Stimulated activated CD4-positive, alpha-beta T cell treated with anti-CD3 and anti-CD28 coated beads, Interleukin-1b, Interleukin-23, amount 100 ng/mL, for 1 hour (primary cell): Measurements from ENCODE around the gene BSN.
"Not testable (repeated sequence)": the region's sequence is repeated elsewhere in the genome, so short reads cannot be mapped to it uniquely, and the experiment has no call there.

Experiments
- DNase-seq, 2 donors: peaks; one replicate each; pipeline ENCODE4 v3.0.0-alpha.2; 2020; ENCODE audit warnings: low read depth in 2 of 2

BSN gene

DNA sequence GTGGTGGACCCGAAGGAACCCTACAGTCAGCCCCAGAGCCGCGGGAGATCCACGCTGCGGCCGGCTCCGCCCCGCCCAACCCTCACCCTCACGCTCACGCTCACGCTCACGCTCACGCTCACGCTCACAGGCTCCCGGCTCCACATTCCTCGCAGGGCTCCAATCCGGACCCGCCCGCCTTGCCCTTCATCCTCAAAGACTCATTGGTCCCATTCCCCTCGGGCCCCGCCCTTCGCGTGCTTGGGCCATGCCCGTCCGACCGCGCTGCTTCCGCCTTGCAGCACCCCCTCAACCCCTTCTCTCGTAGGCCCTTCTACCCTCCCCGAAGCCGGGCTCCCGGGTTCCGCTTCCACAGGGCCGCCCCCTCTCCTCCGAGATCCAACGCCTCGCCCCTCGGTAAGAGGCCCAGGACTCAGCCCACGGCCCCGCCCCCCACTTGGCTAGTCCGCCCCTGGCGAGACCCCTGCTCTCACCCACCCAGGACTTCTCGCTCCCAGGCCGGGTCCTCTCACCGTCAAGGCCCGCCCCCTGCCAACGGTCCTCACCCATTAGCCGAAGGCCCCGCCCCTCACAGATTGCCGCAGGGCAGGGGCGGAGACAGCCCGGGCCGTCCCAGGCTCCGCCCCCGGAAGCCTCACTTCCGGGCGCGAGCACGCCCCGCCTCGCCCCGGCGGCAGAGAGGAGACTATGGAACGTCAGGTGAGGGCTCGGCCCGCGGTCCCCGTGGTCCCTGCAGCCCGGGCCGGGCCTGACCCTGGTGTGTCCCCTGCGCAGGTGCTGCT is 119.6 kb downstream of the BSN start, which contains the start of gene APEH:
Gene APEH (plus strand): TSS at position 637 of the 782 bp plus-strand sequence. CDS start 51 bp downstream, at position 688.
- peak; percentile 93 to 95 for DNase-seq

DNA sequence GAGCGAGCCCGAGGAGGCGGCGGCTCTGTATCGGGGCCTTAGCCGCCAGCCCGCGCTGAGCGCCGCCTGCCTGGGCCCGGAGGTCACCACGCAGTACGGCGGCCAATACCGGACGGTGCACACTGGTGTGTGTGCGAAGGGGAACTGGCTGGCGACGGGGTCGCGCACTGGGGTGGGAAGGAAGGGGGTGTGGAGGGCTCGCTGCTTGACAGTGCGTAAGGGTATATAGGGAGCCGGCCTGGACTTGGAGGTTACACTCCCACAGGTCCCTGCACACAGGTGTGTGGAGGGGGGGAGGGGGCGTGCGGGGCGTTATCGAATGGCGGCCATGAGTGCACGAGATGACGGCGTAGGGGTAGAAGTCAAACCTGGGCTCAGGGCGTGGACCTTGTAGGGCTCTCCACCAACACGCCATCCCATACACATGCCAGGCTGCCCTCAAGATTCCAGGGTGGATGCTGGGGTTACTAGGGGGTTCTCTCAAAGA is 120.3 kb downstream of the BSN start:
- DNase-seq = peak in 1 of 2 donors; percentile 14

DNA sequence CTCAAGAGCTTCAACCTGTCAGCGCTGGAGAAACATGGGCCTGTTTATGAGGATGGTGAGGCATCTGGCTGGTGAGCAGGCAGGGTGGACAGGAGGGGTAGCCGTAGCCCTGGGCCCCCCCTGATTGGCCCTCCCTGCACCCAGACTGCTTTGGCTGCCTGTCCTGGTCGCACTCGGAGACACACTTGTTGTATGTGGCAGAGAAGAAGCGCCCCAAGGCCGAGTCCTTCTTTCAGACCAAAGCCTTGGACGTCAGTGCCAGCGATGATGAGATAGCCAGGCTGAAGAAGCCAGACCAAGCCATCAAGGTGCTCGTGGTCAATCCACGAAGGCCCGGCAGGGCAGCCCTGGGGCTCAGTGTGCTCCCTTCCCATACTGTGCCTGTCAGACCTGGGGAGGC is 121.6 kb downstream of the BSN start:
- no peak for DNase-seq

DNA sequence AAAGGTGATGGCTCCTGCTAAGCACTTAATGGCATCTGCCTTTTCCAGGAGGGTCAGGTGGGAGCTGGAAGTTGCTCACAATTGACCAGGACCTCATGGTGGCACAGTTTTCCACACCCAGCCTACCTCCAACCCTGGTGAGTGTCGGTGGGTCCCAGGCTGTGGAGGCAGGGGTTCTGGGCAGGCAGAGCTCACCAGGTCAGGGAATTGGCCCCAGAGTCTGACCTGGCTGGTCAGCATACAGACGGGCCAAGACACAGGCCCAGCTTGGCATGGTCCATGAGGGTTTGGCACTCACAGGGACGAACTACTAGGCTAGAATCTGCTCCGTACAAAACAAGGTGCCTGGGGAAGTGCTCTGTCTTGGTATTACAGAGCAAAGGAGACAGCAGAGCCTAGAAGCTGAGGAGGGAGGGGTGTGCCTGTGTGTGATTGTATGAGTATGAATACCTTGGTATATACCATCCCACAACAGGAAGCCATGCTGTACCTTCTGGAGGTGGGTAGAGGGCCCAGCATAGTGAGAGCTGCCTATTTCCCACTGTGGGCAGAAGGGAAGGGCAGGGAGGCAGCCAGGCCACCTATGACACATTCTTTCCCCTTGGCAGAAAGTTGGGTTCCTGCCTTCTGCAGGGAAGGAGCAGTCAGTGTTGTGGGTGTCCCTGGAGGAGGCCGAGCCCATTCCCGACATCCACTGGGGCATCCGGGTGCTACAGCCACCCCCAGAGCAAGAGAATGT is 126.4 kb downstream of the BSN start:
- no peak for DNase-seq

DNA sequence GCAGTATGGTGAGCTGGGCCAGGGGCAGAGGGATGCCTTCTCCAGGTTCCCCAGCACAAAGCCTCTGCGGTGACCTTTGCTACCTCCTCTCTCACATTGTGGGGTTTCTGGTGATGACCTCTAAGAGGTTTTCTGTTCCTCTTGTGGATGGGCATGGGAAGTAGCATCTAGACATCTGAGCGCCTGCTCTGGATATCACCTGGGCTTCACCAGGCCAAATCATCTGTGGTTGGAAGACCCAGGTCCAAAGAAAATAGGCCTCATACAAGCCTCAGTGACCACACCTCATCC is 126.9 kb downstream of the BSN start:
- no peak for DNase-seq

DNA sequence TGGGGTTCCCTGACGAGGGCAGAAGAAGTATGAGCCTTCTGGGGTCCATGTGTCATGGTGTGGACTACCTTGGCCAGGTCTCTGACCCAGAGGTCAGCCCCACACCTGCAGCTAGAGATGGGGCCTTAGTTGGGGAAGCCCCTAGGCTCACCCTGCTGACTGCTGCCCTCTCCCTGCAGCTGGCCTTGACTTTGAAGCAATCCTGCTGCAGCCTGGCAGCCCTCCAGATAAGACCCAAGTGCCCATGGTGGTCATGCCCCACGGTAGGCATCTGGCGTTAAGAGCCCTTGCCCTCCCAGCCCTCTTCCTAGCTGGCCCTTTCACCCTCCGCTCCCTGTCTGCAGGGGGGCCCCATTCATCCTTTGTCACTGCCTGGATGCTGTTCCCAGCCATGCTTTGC is 127.3 kb downstream of the BSN start:
- DNase-seq = no peak

DNA sequence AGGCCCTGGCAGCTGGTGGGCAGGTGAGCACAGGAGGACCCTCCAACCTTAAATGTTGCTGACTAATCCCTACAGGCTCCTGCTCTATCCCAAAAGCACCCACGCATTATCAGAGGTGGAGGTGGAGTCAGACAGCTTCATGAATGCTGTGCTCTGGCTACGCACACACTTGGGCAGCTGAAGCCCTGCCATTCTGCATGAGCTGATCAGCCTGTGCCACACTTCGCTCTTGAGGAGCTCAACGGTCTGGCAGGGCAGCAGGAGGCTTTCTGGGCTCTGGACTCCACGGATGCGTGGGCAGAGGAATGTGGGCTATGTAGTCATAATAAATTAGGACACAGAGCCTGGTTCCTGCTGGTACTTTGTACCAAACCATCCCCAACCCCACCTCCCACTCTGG is 128.9 kb downstream of the BSN start:
- DNase-seq = no peak

DNA sequence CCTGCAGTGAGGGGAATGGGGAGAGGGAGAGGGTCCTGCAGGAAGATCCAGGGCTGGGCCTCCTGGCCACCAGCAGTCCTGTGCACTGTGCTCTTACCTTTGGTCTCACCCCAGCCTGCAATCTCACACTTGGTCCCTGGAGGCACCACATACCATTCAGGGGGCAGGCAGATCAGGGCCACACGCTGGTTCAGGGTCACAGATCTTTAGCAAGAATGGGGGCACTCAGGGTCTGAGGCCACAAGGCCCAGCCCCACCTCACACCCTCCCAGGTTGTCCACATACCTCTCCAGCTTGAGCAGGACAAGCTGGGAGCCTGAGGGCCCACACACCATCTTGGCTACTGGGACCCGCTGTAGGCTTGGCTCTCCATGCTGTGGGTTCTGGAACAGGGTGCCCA is 130.2 kb downstream of the BSN start:
- not testable (repeated sequence) for DNase-seq

DNA sequence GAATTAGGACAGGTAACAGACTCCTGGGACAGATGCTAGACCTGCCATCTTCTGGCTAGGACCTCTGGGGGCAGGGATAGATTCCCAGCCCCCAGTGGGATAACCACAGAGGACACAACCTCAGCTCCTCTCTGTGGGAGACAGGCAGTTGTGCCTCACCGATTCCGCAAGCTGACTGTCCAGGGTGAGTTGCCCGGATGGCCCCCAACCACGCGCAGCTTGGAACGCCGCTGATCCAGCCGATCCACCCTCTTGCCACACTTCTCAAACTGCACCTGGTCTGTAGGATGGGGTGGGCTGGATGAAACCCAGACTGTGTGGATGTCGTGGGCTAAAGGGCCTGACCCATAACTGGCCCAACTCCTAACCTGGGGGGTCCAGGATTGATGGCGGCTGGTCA is 130.8 kb downstream of the BSN start:
- not testable (repeated sequence) for DNase-seq

DNA sequence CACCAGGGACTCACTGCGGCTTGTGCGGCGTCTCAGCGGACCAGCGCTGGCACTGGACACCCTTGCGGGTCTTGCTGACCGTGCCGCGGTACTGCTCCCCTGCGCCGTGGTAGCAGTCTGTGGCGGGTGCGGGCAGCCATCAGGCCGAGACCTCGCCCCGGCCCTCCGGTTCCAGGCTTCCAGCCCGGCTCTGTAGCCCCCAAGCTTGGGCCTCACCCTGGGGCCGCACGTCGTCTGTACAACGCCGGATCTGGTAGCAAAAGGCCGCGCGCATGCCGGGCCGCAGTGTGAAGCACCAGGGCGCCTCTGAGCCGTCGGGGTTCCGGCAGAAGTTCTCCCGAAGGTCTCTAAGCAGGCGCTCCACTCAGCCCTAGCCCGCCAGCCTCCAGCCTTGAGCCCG is 131.6 kb downstream of the BSN start:
- DNase-seq = not testable (repeated sequence)

DNA sequence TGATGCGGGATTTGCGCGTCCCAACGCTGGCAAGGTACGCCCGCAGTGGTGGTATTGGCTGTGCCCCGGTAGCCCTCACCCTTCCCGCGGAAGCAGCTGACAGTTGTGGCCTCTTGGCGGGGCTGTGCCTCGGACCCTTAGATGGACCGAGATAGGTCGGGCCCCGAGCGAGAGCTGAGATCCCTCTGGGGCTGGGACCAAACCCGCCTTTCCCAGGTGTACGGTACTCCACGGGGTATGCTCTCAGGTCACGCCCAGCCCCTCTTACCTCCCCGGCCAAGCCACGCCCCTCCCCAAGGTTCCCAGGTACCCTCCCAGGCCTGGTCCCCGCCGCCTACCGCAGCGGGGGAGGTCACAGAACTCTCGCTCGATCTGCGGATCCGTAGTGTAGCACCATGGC is 132.1 kb downstream of the BSN start:
- peak in 1 of 2 donors; percentile 28 for DNase-seq

DNA sequence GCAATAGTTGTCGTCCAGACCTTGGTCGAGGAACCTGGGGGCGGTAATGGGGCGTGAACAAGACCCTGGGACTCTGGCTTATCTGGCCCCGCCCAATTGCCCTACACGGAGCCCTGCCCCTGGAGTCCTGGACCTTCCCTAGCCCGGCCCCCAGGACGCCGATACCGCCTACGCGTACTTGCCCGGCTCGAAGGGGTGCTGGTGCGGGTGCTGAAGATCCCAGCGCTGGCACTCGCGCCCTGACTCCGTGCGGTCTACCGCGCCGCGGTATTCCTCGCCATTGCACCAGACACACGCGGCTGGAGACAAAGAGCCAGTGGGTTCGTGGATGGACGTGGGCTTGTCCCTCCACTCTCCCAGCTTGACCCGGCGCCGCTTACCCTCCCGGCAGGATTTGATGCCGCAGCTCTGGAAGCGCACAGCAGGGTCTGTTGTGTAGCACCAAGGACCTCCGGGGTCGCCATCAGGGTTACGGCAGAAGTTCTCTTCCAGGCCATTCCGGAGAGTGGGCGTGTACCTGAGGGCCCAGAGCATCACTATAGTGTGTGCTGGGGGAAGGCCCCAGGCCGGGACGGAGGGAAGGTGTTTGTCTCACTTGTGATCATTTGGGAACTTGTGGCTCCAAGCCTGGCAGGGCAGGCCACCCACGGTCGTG is 132.6 kb downstream of the BSN start:
- not testable (repeated sequence) for DNase-seq

DNA sequence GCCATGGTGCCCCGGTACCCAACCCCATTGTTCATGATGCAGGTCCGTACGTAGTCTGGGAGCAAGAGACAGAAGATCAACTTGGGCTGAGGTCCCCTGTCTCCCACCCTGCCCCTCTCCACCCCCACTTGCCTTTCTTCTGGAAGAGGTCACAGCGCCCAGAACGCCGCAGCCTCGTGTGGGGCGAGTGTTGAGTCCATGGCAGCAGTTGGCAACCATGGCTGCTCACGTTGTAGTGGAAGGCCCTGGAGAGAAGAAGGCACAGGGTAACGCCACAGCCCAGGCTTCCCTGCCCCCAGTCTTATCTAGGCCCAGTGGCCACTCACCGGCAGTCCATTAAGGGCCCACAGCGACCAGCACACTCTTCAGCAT is 133.1 kb downstream of the BSN start:
- DNase-seq = not testable (repeated sequence)

DNA sequence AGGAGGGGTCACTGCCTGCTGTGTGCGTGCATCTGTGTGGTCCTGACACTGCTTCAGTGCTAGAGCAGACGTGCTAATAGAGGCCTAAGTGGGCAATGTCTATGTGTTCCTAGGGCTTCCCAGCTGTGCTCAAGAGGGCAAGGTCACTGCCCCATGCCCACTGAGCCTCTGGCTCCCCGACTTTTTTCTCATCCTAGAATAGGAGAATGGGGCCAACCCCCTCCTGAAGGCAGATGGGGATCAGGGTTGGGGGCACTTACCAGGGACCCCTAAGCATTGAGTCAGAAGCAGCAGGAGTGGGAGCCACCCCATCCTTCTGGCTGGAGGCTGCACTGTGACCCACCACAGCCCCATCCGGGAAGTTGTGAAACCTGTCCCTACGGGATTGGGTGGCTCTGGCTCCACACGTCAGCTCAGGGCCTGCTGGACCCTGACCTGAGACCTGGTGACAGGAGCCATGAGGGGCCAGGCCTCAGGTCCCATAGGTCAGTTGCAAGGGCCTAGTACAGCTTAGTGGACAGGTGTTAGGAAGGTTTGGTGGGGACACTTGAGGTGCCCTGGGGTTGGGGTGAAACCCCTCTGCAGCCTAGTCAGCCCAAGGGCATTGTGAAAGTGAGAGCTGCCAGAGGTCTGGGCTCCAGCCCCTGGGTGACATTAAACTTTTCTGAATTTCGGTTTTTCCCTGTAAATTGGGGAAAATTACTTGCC is 134.2 kb downstream of the BSN start:
- not testable (repeated sequence) for DNase-seq

DNA sequence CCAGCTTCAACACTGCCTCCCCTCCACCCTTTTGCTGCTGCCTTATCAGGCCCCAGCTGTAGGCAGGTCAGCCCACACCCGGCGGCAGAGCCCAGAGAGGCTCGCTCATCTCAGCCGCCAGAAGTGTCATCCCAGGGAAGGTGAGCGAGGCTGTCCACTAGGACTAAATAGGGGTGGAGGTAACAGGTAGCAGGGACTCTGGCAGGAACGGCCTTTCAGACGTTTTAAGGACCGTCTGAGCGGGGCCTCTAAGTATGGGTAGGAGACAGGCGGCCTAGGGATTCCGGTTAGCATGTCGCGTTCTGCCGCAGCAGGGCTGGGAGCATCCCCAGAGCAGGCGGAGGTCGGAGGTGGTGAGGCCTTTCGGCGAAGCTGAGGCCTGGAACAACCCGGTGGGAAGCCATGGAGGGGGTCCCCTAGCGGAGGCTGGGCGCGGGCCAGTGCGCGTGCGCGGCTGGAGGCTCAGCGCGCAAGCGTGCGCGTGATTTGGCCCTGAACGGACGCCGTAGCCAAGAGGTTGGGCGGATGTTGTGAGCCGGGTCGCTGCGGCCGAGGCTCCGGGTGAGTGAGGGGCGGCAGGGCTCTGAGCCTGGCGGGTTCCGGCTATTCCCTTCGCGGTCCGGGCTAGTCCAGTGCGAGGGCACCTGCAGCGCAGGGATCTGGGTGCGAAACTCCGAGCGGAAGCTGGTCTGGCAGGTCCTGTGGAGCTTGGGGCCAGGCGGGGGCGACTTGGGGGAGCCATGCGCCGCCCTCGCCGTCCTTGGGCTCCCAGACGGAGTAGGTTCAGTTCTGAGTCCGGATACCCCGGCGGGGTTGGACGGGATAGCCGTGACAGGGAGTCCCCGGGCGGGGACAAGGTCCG is 135.0 kb downstream of the BSN start, which contains the start of the genes MST1 and RNF123:
Gene MST1 (minus strand): TSS at position 429 of the 862 bp plus-strand sequence. CDS start 783 bp downstream, outside the sequence.
Gene RNF123 (plus strand): TSS at position 512 of the 862 bp plus-strand sequence. CDS start 1,609 bp downstream, outside the sequence.
- DNase-seq = peak; percentile 79 to 83

DNA sequence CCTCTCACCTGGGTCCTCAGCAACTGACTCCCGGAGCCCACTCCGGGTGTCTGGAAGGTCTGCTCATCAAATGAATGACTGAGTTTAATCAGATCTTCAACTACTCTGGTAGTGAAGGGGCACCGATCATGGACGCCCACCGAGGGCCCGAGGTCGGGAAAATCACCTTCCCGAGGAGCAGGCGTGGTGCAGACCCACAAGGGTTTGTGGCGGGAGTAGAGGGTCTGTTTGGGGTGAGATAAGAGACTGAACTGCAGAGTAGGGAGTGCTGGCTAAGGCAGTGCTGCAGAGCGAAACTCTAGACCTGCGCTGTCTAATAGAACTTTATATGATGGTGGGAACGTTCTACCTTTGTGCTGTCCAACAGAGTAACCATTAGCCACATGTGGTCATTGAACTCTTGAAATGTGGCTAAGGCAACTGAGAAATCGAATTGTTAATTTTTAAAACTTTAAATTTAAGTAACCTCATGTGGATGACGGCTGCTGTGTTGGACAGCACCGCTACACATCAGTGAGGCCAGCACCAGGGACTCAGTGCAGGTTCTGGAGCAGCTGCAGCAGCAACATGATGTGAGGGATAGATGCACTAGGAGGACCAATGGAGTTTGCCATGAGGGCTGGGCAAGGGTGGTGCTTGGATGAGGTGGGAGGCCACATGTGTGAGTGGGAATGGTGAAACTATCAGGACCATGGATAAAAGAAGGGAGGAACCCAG is 135.8 kb downstream of the BSN start:
- DNase-seq = not testable (repeated sequence)

DNA sequence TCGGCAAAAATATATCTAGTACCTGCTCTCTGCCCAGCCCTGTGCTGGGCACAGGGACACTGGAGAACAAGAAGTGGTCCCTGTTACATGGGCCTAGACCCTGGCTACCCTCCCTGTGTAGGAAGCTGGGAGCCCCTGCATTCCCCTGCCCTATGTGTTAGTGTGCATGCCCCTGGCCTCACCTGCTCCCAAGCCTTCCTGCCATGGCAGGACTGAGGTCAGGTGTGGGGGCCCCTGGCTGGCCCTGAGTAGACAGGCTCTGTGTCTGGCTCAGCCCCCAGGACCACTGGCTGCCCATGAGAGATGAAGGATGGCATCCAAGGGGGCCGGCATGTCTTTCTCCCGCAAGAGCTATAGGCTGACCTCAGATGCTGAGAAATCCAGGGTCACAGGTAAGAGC is 136.6 kb downstream of the BSN start:
- DNase-seq = not testable (repeated sequence)

DNA sequence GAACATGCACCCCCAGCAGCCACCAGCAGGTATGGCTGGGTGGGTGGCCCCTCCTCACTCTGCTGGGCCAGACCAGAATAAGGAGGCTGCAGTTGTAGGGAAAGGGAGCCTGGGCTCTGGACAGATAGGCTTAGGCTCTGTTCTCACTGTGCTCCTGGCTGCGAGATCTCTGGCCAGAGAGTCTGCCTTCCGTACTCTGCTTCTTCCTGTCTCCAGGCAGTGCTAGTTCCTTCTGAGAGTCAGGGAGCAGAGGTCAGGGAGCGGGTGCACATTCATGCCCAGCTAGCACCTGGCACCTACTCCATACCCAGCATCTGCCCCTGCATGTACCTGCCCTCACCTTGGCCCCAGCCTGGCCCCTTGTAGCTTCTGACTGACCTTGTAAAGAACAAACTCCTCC is 137.2 kb downstream of the BSN start:
- DNase-seq = not testable (repeated sequence)

DNA sequence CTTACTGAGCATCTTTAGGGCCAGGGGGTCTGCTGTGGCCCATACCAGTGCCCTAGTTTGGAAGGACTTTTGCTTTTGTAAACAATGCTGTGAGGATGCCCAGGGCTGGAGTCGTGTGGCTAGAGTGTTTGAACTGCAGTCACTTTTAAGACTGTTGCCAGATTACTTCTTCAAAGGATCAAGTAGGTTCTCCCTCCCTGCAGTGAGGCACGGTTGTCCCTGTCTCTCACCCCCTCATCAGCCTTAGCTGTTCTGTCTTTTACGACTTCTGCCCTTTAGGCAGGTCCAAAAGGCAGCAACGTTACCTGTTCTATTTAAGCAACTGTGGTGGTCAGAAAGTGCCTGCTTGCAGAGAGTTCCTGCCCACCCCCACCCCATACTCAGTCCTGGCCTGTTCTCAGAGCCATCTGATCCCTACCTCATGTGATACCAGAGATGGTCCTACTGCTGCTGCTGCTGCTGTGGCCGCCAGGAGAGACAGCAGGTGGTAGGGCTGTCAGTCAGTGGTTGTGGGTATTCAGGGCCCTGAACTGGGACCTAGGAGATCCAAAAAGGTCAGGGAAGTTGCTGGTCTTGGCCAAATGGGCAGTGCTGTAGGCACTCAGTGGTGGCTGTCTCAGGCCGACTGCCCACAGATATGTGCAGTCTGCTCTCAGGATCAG is 140.3 kb downstream of the BSN start:
- DNase-seq = not testable (repeated sequence)
